Thyroid gland (tissue), 4 donors: ENCODE data around the gene ACSBG1.
A peak's percentile ranks its signal among the peaks of the same experiment; 100 is the strongest.

ENCODE experiments used
- POLR2A ChIP-seq, 2 donors: fragments of 450-650 bp; IDR thresholded peaks; one replicate each; pipeline ENCODE4 v1.6.1; 2017; ENCODE audit warnings: antibody characterized with exemption in 2 of 2, mild to moderate bottlenecking in 2 of 2, moderate library complexity in 1 of 2
- TF ChIP-seq, protein P1 (sequence below), 6 experiments: fragments of 200-600 bp in 3 of 6; fragments of 450-650 bp in 3 of 6; sonication (generic) in 3 of 6; IDR thresholded peaks; one replicate each; pipeline ENCODE4 v1.5.1; 2016 to 2019; ENCODE audit warnings: antibody characterized with exemption in 6 of 6, mild to moderate bottlenecking in 2 of 6, inconsistent platforms in 1 of 6, moderate library complexity in 1 of 6

DNA sequence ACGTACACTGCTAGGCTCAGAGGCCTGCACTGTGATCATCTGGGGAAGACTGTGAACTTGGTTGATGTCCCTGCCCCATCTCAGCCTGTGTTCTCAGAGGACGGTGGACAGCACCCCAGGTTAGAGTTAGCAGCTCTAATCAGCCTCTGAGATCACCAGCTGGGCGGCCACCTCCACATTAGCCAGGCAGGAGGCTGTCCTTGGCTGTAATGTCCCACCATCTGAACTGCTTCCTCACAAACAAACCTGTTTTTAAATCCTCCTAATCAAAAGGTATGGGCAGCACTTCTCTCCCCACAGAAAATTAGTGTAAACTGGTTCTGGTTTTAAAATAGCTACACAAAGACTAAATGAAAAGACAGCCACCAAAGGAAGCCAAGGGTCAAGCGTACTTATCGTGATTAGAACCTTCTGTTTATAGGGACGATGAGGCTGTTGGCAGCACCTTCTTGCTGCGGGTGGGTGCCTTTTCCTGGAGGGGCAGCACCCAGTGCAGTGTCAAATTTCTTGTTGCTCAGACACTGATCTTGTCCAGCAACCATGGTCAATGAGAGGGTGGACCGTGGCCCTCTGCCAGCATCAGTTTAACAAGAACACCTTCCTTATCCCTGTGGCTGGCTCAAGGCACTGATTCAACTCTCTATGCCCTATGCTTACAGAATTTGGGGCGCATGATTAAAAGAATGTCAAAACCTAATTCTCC is 24.6 kb downstream of the ACSBG1 start:
- no peak for TF ChIP-seq POLR2A (IDR thresholded peaks at IDR 0.05)
- TF ChIP-seq, protein P1, sequence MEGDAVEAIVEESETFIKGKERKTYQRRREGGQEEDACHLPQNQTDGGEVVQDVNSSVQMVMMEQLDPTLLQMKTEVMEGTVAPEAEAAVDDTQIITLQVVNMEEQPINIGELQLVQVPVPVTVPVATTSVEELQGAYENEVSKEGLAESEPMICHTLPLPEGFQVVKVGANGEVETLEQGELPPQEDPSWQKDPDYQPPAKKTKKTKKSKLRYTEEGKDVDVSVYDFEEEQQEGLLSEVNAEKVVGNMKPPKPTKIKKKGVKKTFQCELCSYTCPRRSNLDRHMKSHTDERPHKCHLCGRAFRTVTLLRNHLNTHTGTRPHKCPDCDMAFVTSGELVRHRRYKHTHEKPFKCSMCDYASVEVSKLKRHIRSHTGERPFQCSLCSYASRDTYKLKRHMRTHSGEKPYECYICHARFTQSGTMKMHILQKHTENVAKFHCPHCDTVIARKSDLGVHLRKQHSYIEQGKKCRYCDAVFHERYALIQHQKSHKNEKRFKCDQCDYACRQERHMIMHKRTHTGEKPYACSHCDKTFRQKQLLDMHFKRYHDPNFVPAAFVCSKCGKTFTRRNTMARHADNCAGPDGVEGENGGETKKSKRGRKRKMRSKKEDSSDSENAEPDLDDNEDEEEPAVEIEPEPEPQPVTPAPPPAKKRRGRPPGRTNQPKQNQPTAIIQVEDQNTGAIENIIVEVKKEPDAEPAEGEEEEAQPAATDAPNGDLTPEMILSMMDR (IDR thresholded peaks at IDR 0.05) = peak in 1 of 6 experiments; percentile 11
